GM19240 (cell line): ENCODE measurements around the gene HS3ST2.

Source experiments
- DNase-seq: peaks from one replicate; pipeline ENCODE4 v3.0.0; 2011; ENCODE audit warnings: low spot score; ENCODE audit not compliant: insufficient read length

The HS3ST2 gene

DNA sequence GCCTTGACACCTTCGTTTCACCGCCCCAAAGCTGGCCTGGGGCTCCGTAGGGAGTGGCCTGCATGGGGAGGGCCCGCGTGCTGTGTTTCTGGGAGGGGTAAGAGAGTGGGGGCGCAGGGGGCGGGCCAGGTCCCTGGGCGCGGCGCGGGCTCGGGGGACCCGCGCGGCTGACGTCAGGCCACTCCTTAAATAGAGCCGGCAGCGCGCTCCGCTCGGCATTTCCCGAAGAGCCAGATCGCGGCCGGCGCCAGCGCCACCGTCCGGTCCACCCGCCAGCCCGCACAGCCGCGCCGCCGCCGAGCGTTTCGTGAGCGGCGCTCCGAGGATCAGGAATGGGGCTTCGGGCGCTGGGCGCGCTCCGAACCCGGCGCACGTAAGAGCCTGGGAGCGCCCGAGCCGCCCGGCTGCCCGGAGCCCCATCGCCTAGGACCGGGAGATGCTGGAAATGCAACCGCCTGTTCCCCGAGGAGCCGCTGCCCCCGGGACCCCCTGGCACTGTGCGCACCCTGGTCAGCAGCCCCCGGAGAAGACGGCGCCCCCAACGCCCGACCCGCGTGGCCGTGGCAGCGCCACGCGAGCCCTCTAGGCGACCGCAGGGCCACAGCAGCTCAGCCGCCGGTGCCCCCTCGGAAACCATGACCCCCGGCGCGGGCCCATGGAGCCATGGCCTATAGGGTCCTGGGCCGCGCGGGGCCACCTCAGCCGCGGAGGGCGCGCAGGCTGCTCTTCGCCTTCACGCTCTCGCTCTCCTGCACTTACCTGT, at the start of gene HS3ST2:
Gene HS3ST2, plus strand, starts transcription at position 215 of the 763 bp plus-strand sequence. Its CDS starts 449 bp downstream, at position 664.
- DNase-seq = no peak

DNA sequence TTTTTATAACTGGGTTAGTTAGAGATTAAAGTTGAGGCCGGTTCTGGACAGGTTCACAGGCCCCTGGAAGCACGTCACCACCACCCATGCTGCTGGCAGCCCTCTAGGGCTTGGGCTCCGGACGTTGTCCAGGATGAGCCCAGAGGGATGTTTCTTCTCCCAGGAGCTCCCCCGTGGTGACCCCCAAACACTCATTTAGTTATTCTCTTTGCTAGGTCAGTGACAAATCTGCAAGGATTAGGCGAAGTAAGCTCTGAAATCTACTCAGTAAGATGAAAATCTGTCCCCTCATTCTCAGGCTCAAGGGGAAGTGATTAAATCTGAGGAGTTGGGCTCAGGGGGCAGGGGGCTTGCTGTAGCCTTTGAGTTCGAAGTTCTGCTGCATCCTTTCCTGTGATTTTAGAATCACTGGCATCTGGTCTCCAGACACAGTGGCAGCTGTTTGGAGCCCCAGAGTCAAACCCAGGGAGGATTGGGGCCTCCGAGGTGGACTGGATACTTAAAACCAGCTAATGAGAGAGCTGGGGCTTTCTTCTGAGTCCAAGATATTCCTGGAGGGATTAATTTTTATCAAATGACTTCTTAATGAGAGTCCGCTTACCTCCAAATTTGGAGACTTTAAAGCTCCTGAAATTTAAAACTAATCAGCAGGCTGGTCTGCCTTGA, 49.2 kb upstream of the HS3ST2 start:
- DNase-seq = no peak

DNA sequence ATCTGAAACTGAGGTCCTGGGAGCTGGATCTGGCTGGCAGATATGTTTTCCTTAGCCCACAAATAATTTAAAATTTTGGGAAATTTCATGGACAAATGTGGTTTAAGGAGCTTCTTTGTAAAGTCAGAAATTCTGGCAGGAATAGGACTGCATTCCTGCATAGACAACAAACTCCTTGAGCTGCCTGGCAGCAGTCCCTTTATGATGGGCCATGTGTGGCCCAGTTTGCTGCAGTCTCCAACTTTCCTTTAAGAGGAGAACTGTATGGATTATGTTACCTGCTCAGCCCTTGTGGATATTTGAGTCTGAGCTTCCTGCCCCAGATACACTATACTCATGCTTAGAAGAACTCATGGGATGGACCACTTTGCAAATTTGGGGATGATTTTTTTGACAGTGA, 48.5 kb upstream of the HS3ST2 start:
- no peak for DNase-seq

DNA sequence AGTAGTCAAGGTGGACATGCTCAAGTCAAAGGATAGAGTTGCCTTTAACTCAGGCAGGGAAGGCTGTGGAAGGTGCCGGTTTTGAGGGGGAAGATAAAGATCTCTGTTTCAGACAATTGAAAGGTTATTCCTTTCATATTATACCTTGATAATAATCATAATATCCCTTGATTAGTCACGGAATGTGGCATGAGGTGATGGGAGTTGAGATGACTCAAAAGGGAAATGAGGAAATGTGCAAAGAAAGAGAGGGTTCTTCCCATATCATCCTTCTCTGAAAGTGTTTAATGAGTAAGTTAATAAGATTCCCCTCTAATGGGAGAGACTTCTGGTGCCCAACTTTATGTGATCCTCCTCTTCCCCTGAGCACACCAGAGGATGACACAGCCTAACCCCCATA, 43.1 kb upstream of the HS3ST2 start:
- DNase-seq = no peak

DNA sequence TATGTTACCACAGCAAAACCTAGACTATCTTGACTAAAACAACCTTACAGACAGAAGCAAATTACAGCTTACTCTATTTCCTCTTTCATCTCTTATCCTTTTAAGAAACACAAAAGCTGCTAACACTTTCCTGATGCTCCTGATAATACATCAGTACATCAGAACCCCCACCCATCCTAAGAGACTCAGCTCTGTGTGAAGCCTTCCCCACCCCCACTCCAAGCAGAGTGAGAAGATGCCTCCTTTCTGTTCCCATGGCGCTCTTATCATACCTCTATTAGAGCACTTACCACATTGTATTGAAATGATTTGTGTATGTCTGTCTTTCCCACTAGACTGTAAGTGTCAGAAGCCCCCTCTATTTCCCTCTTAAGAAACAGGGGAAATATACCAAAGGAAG, 42.4 kb upstream of the HS3ST2 start:
- no peak for DNase-seq

DNA sequence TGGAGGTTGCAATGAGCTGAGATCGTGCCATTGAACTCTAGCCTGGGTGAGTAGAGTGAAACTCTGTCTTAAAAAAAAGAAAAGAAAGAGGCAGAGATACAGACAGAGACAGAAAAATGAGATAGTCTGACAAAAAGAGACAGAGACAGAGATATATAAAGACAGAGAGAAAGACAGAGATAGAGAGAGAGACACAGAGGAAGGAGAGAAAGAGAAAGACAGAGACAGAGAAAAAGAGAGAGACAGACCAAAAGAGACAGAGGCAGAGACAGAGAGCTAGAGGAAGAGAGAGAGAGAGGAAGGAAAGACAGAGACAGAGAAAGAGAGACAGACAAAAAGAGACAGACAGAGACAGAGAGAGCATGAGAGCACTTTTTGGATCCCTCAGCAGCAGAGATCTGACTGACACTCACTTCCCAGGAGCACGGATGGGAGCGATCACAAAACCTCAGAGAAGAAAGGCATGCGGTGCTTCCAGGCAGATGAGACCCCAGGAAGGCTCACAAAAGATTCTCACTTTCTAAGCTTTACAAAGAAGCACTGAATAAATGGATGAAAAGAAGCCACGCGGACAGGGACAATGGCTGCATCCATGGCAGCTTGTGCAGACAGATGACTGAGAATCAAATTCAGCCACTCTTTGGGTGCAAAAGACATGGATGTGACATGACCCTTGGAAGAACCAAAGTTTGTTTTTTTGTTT, 38.6 kb upstream of the HS3ST2 start:
- no peak for DNase-seq

DNA sequence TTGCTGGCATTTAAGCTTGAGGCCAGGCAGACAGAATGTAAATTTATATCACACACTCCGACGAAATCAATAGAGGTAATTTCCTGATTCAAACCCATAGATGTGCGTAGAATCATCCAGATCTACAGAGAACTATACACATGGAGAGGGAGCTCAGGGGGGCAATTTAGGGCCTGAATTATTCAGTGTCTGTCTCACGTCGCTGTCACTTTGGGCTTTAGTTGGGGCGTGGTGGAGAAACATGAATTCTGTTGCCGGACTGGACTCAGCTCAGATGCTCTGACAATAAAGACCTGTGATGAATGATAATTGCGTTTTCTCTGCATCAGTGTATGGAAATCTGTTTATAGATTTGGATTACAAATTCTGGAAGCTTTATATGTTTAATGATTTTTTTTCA, 32.5 kb upstream of the HS3ST2 start:
- DNase-seq = no peak

DNA sequence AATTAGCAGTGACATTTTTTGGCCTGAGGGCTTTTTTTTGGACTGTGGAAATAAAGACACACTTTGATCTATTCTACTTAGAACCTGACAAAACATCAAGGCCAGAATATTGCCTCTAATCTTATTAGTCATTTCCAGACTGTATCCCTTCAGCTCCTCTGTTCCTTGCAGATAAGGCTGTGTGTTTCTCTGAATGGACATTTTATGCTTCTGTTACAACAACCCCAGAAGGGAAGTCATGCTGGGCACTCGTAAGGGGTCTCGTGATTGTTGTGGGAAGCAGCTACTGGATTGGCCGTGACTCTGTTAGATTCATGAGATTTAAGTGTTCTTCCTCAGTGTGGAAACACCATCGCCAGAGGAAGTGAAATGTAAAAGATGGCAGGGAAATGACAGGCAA, 31.6 kb upstream of the HS3ST2 start:
- no peak for DNase-seq

DNA sequence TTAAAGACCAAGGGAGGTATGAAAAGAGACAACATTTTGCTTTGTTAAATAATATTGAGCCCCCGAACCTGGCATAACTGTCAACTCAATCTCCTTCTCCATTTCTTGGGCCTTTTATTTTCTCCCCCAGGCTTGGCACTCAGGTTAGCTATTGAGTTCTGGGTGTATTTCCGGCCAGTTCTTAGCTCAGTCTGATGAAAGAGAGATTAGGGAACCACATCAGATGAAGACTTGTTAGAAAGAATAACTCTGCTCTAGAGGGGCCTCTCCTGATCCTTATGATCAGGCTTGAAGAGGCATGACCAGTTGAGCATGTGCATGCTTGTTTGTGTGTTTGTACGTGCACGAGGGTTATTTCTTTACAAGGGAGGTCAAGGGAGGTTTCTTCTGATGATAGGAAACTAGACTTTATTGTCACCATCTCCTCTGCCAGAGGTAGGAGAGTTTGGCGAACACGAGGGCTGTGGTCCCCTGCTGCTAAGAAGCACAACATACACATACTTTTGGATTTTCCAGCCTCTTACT, 29.2 kb upstream of the HS3ST2 start:
- DNase-seq = no peak

DNA sequence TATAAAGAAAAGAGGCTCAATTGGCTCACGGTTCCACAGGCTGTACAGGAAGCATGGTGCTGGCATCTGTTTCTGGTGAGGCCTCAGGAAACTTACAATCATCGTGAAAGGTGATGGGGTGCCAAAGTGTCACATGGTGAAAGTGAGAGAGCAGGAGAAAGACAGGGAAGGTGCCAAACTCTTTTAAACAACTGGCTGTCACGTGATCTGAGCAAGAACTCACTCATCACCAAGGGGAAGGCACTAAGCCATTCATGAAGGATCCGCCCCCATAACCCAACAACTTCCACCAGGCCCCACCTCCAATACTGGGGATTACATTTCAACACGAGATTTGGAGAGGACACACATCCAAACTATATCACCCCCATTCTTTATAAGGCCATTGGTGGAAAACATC, 28.4 kb upstream of the HS3ST2 start:
- DNase-seq = no peak

DNA sequence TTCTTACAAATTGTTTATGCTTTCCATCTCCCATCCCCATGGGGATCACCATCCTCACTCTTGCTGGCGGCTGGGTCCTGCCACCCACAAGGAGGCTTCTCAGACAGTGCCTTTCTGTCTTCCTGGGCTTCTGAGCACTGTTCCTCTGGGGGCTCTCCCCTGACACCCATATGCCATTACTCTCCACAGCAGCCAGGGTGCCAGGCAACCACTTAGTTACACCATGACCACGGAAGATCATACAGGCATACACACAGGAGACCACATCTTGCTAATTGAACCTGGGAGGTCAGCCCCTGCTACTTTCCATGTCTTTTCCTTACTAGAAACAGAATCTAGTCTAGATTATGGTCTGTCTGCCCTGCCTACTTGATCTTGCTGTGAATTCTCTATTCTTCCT, 27.7 kb upstream of the HS3ST2 start:
- no peak for DNase-seq

DNA sequence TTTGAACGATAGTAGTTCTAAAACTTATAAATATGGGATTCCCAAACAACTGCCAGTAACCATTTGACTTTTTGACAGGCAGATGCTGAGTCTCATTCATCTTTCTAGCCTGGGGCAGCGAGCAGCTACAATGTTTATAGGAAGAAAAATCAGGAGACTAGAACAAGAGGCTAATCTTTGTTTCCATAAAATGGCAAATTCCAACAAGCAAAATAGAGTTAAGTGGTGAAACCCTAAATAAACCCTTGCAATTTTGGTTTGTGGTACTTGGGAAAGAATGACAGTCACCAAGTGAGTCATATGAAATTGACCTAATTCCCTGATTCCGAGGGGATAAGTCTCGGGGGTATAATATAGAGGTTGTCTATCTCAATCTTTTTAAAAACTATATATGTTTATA, 27.3 kb upstream of the HS3ST2 start:
- DNase-seq = no peak

DNA sequence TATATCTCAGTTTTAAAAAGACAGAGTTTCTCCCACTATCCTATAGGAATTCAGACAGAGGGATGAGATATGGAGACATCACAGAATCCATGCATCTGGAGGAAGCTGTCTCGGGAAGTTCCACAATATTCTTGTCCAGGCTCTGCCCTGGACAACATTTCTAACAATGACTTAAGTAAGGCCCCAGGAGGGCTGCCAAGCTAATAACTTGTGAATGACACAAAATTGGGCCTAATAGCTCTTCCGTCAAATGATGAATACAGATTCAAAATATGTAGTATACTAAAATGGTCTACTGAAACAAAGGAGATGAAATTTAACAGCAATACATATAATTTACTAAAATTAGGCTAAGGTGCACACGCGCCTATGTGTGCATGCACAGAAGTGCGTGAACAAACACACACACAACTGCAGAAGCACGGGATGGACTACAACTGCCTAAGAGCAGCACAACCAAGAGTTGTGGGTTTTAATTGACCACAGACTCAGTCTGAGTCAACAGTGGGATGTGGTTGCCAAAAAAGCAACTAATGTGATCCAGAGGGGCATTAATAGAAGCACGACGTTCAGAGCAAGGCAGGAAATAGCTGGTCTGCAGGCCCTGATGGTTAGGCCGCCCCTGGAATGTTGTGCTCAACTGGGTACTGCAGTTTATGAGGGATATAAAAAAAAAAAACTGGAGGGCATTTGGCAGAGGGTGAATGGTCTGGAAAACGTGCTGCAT, 26.3 kb upstream of the HS3ST2 start:
- no peak for DNase-seq

DNA sequence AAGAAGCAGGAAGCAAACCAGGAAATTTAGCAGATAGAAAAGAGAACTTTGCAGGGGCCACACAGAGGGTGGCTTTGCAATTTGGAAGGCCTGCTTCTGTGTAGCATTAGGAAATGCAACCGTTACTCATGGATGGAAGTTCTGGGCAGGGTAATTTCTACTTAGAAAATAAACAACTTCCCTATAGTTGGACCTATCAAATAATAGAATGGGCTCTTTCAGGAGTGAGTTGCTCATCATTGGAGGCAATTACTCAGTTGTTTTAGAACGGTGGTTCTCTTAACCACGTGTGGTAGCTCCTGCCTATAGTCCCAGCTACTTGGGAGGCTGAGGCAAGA, 25.8 kb upstream of the HS3ST2 start:
- DNase-seq = no peak

DNA sequence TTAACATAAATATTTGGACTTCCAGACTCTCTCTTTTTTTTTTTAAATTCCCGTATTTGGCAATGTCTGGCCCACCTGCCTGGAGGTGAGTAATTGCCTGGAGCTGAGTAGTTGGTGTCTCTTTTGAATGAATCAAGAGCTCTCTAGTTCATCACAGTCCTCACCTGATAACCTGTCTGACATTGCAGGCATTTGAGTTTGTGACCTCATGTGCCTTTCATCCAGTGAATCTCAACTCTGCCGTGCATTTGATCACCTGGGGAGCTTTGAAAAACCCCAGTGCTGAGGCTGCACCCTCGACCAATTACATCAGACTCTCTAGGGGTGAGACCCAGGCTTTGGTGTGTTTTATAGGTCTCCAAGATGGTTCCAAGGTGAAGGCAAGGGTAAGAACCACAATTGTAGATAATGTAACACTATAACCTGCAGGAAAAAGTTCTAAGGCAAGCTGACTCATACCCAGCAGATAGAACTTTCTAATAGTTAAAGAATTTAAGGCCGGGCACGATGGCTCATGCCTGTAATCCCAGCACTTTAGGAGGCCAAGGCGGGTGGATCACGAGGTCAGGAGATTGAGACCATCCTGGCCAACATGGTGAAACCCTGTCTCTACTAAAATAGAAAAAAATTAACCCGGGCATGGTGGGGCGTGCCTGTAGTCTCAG, 24.5 kb upstream of the HS3ST2 start:
- no peak for DNase-seq

DNA sequence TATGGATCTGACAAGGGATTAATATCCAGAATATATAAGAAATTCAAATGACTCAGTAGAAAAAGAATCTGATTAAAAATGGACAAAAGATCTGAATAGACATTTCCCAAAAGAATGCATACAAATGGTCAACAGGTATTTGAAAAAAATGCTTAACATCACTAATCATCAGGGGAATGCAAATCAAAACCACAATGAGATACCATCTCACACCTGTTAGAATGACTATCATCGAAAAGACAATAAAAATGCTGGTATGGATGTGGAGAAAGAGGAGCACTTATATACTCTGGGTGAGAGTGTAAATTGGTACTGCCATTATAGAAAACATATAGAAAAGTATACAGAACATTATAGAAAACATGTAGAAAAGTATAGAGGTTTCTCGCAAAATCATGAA, 16.4 kb upstream of the HS3ST2 start:
- no peak for DNase-seq

DNA sequence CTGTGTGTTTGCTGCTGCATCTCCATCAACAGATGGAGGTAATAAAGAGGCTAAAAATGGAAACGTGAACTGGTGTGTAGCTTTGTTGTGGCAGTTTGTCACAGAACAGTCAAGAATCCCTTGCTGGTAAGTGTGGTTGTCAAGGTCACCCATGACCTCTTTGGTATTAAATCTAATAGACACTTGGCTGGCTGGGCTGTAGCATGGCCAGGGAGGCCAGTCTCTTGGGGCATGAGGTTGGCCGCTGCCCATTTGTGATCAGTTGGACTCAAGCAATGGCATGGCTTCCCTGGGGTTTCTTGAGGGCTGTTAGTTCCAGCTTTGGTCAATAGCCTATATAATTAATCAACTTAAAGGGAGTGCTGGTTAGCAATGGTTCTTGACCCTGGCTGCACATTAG, 14.8 kb upstream of the HS3ST2 start:
- DNase-seq = no peak

DNA sequence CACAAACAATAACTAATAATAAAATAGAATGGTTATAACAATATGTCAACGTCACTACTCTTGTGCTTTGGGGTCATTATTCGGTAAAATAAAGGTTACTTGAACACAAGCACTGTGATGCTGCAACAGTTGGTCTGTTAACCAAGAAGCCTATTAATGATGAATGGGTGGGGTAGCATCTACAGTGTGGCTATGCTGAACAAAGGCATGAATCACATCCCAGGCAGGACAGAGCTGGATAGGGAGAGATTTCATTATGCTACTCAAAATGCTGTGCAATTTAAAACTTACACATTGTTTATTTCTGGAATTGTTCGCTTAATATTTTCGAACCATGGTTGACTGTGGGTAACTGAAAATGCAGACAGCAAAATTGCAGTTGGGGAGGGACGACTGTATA, 9.1 kb upstream of the HS3ST2 start:
- no peak for DNase-seq

DNA sequence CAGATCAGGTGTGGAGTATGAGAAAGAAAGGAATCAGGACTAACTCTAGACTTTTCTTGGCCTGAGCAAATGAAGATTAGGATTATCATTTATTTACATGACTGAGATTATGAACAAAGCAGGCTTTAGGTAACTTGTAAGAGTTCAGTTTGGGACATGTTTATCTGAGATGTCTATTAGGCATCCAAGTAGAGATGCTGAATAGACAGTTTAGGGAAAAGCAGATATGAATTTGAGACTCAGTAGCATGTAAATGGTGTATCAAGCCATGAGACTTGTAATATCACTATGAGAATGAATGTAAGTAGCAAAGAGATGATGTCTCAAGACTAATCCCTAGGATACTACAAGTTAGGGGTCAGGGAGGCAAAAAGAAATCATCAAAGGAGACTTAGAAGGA, 8.6 kb upstream of the HS3ST2 start:
- DNase-seq = no peak

DNA sequence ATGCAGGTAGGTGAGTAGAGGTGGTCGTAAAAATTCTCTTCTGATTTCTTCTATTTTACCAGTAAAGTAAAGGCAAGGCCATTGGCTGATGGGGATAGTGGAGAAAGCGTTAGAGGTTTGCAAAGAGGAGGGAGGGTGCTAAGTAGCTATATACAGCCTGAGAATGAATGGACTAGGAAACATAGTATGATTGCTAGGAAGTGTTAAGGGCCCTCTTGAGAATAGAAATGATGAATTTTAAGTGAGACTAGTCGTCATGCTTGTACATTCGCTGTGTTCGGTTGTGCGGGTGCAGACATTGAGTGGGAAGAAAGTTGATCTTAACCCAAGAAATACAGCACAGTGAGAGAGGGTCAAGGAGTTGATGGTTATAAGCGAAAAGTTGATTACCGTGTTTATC, 7.2 kb upstream of the HS3ST2 start:
- DNase-seq = no peak

DNA sequence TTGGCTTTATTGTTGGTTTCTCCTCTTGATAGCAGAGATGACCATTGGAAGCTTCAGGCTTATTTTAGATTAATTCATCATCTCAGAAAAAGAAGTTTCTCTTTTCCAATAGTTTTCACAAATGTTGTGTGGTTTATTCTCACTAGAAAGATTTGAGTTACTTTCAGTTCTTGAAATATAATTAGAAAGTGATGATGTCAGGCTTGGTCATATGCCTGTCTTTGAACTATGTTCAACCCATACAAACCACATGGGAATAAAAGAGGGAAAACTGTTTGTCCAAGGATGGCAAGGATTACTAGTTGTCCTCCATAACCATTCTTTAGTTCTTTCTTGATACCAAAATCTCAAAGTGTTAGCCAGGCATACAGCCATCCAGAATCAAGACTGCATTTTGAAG, 3.7 kb upstream of the HS3ST2 start:
- DNase-seq = no peak
